ENCODE measurements around the gene ELMO1. TPM values are rescaled to one million over a fixed set of nuclear protein-coding genes. Genes with fewer than 3 reads are reported as not detected.

The ELMO1 gene
- polyA plus RNA-seq, 1 donor (not counting 4 experiments of a cell fraction or from before 2014, with no cell fraction given), result not detected

DNA sequence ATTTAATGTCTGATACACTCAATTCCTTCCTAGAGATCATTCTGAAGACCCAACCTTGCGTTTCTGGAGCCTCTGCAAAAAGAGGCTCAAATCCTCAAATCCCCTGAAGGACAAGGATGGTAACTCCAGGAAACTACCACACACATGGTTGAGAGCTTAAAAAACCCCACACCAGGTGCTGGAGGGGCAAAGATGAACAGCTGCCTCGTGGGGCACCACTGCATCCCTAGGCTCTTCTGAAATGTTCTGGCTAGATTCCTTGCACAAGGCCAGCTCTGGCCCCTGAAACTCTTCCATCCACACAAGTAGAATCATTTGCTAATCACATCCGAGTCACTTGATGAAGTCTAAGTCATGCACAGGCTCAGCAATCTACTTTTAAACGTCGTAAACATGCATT, 286.6 kb downstream of the ELMO1 start:
- DNase-seq (ENCODE audit: low read depth, low spot score) (no peak), FAIRE-seq (no peak)
- no peak for TF ChIP-seq EZH2 (IDR thresholded peaks at IDR 0.05; ENCODE audit: low read length)
- TF ChIP-seq, protein P1, sequence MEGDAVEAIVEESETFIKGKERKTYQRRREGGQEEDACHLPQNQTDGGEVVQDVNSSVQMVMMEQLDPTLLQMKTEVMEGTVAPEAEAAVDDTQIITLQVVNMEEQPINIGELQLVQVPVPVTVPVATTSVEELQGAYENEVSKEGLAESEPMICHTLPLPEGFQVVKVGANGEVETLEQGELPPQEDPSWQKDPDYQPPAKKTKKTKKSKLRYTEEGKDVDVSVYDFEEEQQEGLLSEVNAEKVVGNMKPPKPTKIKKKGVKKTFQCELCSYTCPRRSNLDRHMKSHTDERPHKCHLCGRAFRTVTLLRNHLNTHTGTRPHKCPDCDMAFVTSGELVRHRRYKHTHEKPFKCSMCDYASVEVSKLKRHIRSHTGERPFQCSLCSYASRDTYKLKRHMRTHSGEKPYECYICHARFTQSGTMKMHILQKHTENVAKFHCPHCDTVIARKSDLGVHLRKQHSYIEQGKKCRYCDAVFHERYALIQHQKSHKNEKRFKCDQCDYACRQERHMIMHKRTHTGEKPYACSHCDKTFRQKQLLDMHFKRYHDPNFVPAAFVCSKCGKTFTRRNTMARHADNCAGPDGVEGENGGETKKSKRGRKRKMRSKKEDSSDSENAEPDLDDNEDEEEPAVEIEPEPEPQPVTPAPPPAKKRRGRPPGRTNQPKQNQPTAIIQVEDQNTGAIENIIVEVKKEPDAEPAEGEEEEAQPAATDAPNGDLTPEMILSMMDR (optimal IDR thresholded peaks at IDR 0.05 in 1 of 3, IDR thresholded peaks at IDR 0.05 in 1 of 3, conservative IDR thresholded peaks at IDR 0.05 in 1 of 3; ENCODE audit: extremely low read depth in 1 of 3, insufficient read depth in 2 of 3, low read length in 3 of 3), result no peak
- Histone ChIP-seq H3K4me3 (ENCODE audit: control insufficient read depth in 2 of 3, extremely low read depth in 1 of 3, insufficient read depth in 2 of 3, low read depth in 1 of 3, low read length in 3 of 3) (no peak overlapping the region), H3K27me3 (ENCODE audit: control insufficient read depth, extremely low read depth, insufficient read depth, low read length) (no peaks in the 10 kb centered on the region), H3K36me3 (ENCODE audit: control insufficient read depth in 2 of 2, extremely low read depth in 1 of 2, insufficient read depth in 2 of 2, low read length in 2 of 2) (no peaks in the 10 kb centered on the region), H3K4me2 (ENCODE audit: control insufficient read depth, extremely low read depth, insufficient read depth, low read depth, low read length) (no peak overlapping the region), H3K9me1 (ENCODE audit: control insufficient read depth, extremely low read depth, insufficient read depth, low read length) (no peaks in the 10 kb centered on the region), H3K9ac (ENCODE audit: control insufficient read depth, extremely low read depth, insufficient read depth, low read length) (no peak overlapping the region), H3K4me1 (ENCODE audit: control insufficient read depth, extremely low read depth, insufficient read depth, low read length) (no peaks in the 10 kb centered on the region), H4K20me1 (ENCODE audit: control insufficient read depth, extremely low read depth, insufficient read depth, low read length) (no peaks in the 10 kb centered on the region), H3K27ac (ENCODE audit: control insufficient read depth, insufficient read depth, low read length) (no peak overlapping the region), H3K79me2 (ENCODE audit: control insufficient read depth, insufficient read depth, low read length) (no peaks in the 10 kb centered on the region), H3K9me3 (ENCODE audit: control insufficient read depth, low read depth, low read length) (no peaks in the 10 kb centered on the region), H2AFZ (ENCODE audit: control insufficient read depth, low read length) (no peak overlapping the region)
- dilution Hi-C loops (cut with MboI; ENCODE audit: extremely low pct_ligation_motif_present, low sequenced_read_pairs), result no loop called here

DNA sequence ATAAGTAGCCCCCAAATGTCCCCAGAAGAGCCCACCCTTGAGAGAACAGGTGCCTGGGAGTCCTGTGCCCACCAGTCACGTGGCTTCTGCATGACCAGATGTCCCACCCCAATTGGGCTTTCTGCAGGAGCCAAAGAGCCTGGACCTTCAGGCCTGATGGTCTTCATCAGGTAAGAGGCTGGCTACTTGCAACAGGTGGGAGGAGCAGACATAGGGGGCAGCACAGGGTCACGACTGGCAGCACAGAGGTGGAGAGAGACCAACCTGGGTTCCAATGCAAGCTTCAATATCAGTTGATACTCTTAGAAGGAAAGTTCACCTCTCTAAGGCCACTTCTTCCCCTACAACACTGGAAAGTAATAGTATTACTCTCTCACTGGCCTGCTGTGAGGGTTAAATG, 288.0 kb downstream of the ELMO1 start:
- no peaks in the 10 kb centered on the region for H3K36me3 ChIP-seq (ENCODE audit: control insufficient read depth in 2 of 2, extremely low read depth in 1 of 2, insufficient read depth in 2 of 2, low read length in 2 of 2)
- H4K20me1 ChIP-seq (ENCODE audit: control insufficient read depth, extremely low read depth, insufficient read depth, low read length), result no peaks in the 10 kb centered on the region
- no peak overlapping the region for H2AFZ ChIP-seq (ENCODE audit: control insufficient read depth, low read length)
- H3K9me3 ChIP-seq (ENCODE audit: control insufficient read depth, low read depth, low read length), result no peaks in the 10 kb centered on the region
- no peaks in the 10 kb centered on the region for H3K27me3 ChIP-seq (ENCODE audit: control insufficient read depth, extremely low read depth, insufficient read depth, low read length)
- dilution Hi-C loops (cut with MboI; ENCODE audit: extremely low pct_ligation_motif_present, low sequenced_read_pairs), result no loop called here
- no peaks in the 10 kb centered on the region for H3K4me1 ChIP-seq (ENCODE audit: control insufficient read depth, extremely low read depth, insufficient read depth, low read length)
- no peak for FAIRE-seq
- no peak overlapping the region for H3K4me3 ChIP-seq (ENCODE audit: control insufficient read depth in 2 of 3, extremely low read depth in 1 of 3, insufficient read depth in 2 of 3, low read depth in 1 of 3, low read length in 3 of 3)
- no peaks in the 10 kb centered on the region for H3K79me2 ChIP-seq (ENCODE audit: control insufficient read depth, insufficient read depth, low read length)
- no peak overlapping the region for H3K9ac ChIP-seq (ENCODE audit: control insufficient read depth, extremely low read depth, insufficient read depth, low read length)
- DNase-seq (ENCODE audit: low read depth, low spot score), result no peak
- no peaks in the 10 kb centered on the region for H3K9me1 ChIP-seq (ENCODE audit: control insufficient read depth, extremely low read depth, insufficient read depth, low read length)
- TF ChIP-seq EZH2 (IDR thresholded peaks at IDR 0.05; ENCODE audit: low read length), result no peak
- TF ChIP-seq, protein P1 (optimal IDR thresholded peaks at IDR 0.05 in 1 of 3, IDR thresholded peaks at IDR 0.05 in 1 of 3, conservative IDR thresholded peaks at IDR 0.05 in 1 of 3; ENCODE audit: extremely low read depth in 1 of 3, insufficient read depth in 2 of 3, low read length in 3 of 3), result no peak
- H3K27ac ChIP-seq (ENCODE audit: control insufficient read depth, insufficient read depth, low read length), result no peak overlapping the region
- no peak overlapping the region for H3K4me2 ChIP-seq (ENCODE audit: control insufficient read depth, extremely low read depth, insufficient read depth, low read depth, low read length)

All from keratinocyte (primary cell).